Ascending aorta (tissue), 2 donors: ENCODE data around the gene COL26A1. TPM values are rescaled to one million over a fixed set of nuclear protein-coding genes. Genes with fewer than 3 reads are reported as not detected.

Source experiments
- DNase-seq, 2 donors: peaks; one replicate each; pipeline ENCODE4 v3.0.0-alpha.2; 2019; ENCODE audit warnings: low spot score in 2 of 2
- H3K27ac ChIP-seq, 2 donors: fragments of 200-600 bp; sonication (generic); one replicate each; pipeline ENCODE4 v1.5.1; 2016 to 2017; ENCODE audit warnings: mild to moderate bottlenecking in 1 of 2
- H3K27me3 ChIP-seq: fragments of 200-600 bp; sonication (generic); one replicate; pipeline ENCODE4 v1.5.1; 2017
- H3K36me3 ChIP-seq, 2 donors: fragments of 200-600 bp; sonication (generic); one replicate each; pipeline ENCODE4 v1.5.1; 2016
- H3K4me1 ChIP-seq, 2 donors: fragments of 200-600 bp; sonication (generic); one replicate each; pipeline ENCODE4 v1.5.1; 2016 to 2017; ENCODE audit warnings: mild to moderate bottlenecking in 1 of 2
- H3K4me3 ChIP-seq, 2 donors: fragments of 200-600 bp; sonication (generic); one replicate each; pipeline ENCODE4 v1.5.1; 2016 to 2017; ENCODE audit warnings: mild to moderate bottlenecking in 1 of 2
- H3K9me3 ChIP-seq, 2 donors: fragments of 200-600 bp; sonication (generic); one replicate each; pipeline ENCODE4 v1.5.1; 2016
- CTCF ChIP-seq, 3 experiments: fragments of 200-600 bp in 2 of 3; fragments of 450-650 bp in 1 of 3; sonication (generic) in 2 of 3; IDR thresholded peaks; one replicate each; pipeline ENCODE4 v1.5.1; 2016 to 2019; ENCODE audit warnings: antibody characterized with exemption in 3 of 3, mild to moderate bottlenecking in 1 of 3, moderate library complexity in 1 of 3
- intact Hi-C: fragments of 100-400 bp; cut with DNase I; formaldehyde crosslinking; loops from one replicate; pipeline ENCODE4 v1.15.1; 2023
- total RNA-seq: library from RNA; depleted of rRNA; stranded (reverse); fragments of >200 nt; gene quantifications from one replicate; pipeline ENCODE4 v1.1.0, GENCODE V29; 2016

COL26A1 gene
- total RNA-seq, 1 donor from 2014 or later, result not detected

- TF ChIP-seq CTCF (IDR thresholded peaks at IDR 0.05), result no peak
- Histone ChIP-seq H3K4me3 (no peak overlapping the region), H3K36me3 (no peaks in the 10 kb centered on the region), H3K9me3 (no peaks in the 10 kb centered on the region), H3K27ac (no peak overlapping the region), H3K4me1 (no peaks in the 10 kb centered on the region), H3K27me3 (no peaks in the 10 kb centered on the region)
- DNase-seq, result no peak
- intact Hi-C loops, result no loop called here
These were observed 20.3 kb downstream of the COL26A1 start for GRCh38 chr7:101382937-101383336.

- Histone ChIP-seq H3K9me3 (no peaks in the 10 kb centered on the region), H3K27me3 (no peaks in the 10 kb centered on the region)
- intact Hi-C loops, result no loop called here
These were observed 23.5 kb downstream of the COL26A1 start for GRCh38 chr7:101386177-101386557.

GRCh38 chr7:101386558-101387231, 24.0 kb downstream of the COL26A1 start:
- Histone ChIP-seq H3K4me1 (no peaks in the 10 kb centered on the region), H3K9me3 (no peaks in the 10 kb centered on the region), H3K27ac (no peak overlapping the region), H3K36me3 (no peaks in the 10 kb centered on the region), H3K27me3 (no peaks in the 10 kb centered on the region), H3K4me3 (no peak overlapping the region)
- intact Hi-C loops, result no loop called here
- no peak for DNase-seq
- no peak for TF ChIP-seq CTCF (IDR thresholded peaks at IDR 0.05)

More at GRCh38 chr7:101386177-101386557, 23.5 kb downstream of the COL26A1 start:
- no peak overlapping the region for H3K4me3 ChIP-seq
- H3K36me3 ChIP-seq, result no peaks in the 10 kb centered on the region
- no peak for TF ChIP-seq CTCF (IDR thresholded peaks at IDR 0.05)
- H3K27ac ChIP-seq, result no peak overlapping the region
- DNase-seq, result no peak
- H3K4me1 ChIP-seq, result no peaks in the 10 kb centered on the region

GRCh38 chr7:101390901-101391301, 28.2 kb downstream of the COL26A1 start:
- intact Hi-C loops, result no loop called here
- no peak overlapping the region for H3K4me3 ChIP-seq
- no peak overlapping the region for H3K27ac ChIP-seq
- no peaks in the 10 kb centered on the region for H3K27me3 ChIP-seq
- H3K9me3 ChIP-seq, result no peaks in the 10 kb centered on the region
- H3K36me3 ChIP-seq, result no peaks in the 10 kb centered on the region
- H3K4me1 ChIP-seq, result no peaks in the 10 kb centered on the region
- no peak for DNase-seq
- TF ChIP-seq CTCF (IDR thresholded peaks at IDR 0.05), result no peak

- no peak for TF ChIP-seq CTCF (IDR thresholded peaks at IDR 0.05)
- H3K27me3 ChIP-seq, result no peaks in the 10 kb centered on the region
- H3K27ac ChIP-seq, result no peak overlapping the region
- H3K4me1 ChIP-seq, result no peaks in the 10 kb centered on the region
- no peaks in the 10 kb centered on the region for H3K36me3 ChIP-seq
- H3K4me3 ChIP-seq, result no peak overlapping the region
- DNase-seq, result no peak
- intact Hi-C loops, result no loop called here
- H3K9me3 ChIP-seq, result no peaks in the 10 kb centered on the region
These were observed 29.3 kb downstream of the COL26A1 start for GRCh38 chr7:101391991-101392390.

- Histone ChIP-seq H3K36me3 (no peaks in the 10 kb centered on the region), H3K4me3 (no peak overlapping the region), H3K9me3 (no peaks in the 10 kb centered on the region), H3K27me3 (no peaks in the 10 kb centered on the region), H3K4me1 (no peaks in the 10 kb centered on the region), H3K27ac (no peak overlapping the region)
- intact Hi-C loops, result no loop called here
- no peak for DNase-seq
- no peak for TF ChIP-seq CTCF (IDR thresholded peaks at IDR 0.05)
These were observed 31.2 kb downstream of the COL26A1 start for GRCh38 chr7:101393865-101394264.
